T-helper 2 cell treated with Interferon-gamma antibody and Interleukin-4, amounts not matched to agents 100 ng/mL and 5 ng/mL, for 36 hours (primary cell): ENCODE results near the gene EMX1. TPM values are rescaled to one million over a fixed set of nuclear protein-coding genes. Genes with fewer than 3 reads are reported as not detected.

ENCODE experiments used
- intact Hi-C: fragments of 100-400 bp; cut with micrococcal nuclease; formaldehyde crosslinking; loops from one replicate; pipeline ENCODE4 v1.15.1; 2023
- total RNA-seq: library from RNA; stranded (reverse); gene quantifications from 2 replicates; pipeline ENCODE4 v1.2.3, GENCODE V29; 2022

EMX1 gene
- total RNA-seq, 1 donor from 2014 or later: not detected

DNA sequence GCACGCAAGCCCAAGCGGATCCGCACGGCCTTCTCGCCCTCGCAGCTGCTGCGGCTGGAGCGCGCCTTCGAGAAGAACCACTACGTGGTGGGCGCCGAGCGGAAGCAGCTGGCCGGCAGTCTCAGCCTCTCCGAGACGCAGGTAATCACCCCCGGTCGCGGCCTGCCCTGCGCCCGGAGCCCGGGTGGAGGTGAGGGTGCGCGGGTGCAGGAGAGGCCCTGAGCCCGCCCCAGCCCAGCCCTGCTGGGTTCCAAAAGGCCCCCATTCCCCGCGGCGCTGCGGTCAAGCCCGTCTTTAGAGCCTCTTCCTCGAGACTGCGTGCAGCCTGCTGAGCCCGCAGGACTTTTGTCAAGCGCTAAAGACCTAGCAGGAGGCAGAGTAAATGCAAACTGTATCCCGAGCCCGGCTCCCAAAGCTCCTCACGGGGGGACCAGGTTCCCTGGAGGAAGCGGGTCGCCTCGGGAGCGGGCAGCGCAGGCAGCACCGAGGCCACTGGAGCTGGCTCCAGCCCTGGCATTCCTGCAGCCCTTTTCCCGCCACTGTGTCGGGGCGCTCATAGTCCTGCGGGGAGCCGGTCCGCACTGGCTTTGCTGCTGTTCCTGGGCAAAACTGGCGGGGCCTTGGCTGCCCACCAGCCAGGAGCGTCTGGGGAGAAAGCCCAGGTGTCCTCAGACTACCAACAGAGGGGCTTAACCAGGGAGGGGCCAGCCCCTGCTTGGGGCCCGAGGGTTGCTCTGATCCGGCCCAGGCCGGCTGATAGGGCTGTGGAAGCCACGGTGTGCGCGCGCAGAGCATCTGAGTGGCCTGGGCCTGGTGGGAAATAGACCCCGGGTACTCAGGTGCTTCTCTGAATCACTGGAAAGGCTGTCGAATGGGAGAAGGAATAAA, 7.3 kb downstream of the EMX1 start:
- intact Hi-C loops: no loop called here

DNA sequence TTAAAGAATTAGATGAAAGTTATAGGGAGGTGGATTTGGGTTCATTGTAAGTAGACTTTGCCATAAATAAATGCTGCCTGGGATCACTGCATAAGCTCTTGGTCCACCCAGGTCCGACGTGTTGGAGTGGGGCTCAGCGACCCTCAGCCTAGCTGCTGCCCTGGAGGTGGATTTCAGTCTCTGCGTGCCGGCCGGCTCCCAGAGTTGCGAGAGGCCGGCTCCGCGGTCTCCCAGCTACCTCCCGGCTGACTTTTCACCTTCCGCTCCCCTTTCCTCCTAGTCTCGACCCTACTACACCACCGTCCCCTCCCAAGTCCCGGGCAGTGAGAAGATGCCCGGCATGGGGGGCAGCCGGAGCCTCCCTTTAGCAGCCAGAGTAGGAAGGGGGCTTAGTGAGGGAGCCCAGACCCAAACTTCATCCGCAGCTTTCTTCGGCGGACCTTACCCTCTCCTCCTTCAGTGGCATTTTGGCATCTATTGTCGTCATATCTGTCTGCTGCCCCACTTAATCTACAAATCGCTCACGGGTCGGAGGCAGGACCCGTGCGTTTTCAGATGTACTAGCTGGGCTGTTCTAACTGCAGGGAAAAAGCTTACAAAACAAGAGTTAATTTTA, 8.1 kb downstream of the EMX1 start:
- intact Hi-C loops: no loop called here

- intact Hi-C loops: no loop called here
These were observed 9.0 kb downstream of the EMX1 start for GRCh38 chr2:72926368-72926767.

DNA sequence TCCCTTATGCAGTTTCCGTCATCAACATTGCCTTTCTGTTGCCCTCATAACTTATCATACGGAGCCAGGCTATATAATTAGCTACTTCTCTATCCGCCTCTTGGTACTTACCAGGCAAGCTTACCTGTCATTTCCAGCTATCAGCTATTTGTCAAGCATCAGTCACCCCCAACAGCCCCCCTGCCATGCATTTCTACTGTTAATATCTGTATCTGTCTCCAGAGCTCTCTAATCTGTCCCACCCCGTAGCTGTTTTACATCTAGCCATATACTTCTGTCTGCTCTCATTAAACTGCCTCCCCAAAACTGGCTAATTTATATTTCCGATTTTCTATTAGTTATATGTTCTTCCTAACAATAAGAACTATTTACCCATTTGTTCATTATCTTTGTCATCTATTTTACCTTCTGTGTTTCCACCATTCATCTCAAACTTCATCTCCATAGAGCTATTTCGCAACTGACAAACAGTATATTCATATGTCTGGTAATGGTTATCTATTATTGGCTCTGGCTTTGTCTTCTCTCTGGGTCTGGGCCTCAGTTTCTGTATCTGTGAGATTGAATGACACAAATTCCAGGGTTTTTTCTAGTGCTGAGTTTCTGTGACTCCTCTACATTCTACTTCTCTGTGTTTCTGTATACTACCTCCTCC, 9.6 kb downstream of the EMX1 start:
- intact Hi-C loops: no loop called here

GRCh38 chr2:72927619-72928550, 10.6 kb downstream of the EMX1 start:
- intact Hi-C loops: no loop called here

- intact Hi-C loops: no loop called here
These were observed 11.7 kb downstream of the EMX1 start for GRCh38 chr2:72929010-72929409.

DNA sequence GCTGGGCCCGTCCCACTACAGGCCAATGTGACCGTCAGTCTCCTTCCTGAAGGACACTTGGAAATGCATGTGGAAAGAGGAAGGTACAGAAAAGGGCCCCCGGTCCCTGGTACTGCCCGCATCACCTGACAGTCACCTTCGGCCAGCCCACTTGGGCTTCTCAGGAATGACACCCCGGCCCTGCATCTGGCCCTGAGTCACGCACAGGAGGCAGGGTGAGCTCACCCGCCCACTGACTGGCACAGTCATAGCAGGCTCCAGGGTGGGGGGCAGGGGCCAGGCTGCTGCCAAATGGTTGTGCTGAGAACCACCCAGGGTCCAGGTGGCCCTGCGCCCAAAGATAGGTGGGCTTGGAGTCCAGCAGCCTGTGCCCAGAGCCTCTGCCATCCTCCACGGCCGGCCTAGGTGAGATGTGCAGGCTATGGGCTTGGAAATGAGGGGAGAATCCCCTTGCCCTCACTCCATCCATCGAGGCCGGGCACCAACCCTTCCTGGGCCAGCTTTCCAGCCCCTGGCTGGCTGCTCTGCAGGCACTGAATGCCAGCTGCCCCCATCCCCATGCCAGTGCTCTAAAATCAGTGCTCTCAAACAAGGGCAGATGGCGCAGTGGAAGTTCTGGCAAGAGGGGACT, 14.1 kb downstream of the EMX1 start:
- intact Hi-C loops: no loop called here

- intact Hi-C loops: no loop called here
These were observed 14.9 kb downstream of the EMX1 start for GRCh38 chr2:72932045-72932740.

DNA sequence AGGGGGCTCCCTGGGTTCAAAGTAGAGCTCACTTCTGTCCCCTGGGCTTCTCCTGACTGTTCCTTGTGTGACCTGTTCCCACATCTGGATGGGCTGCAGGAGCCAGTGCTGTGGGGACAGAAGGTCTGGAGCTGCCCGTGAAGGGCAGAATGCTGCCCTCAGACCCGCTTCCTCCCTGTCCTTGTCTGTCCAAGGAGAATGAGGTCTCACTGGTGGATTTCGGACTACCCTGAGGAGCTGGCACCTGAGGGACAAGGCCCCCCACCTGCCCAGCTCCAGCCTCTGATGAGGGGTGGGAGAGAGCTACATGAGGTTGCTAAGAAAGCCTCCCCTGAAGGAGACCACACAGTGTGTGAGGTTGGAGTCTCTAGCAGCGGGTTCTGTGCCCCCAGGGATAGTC, 15.5 kb downstream of the EMX1 start:
- intact Hi-C loops: no loop called here

- intact Hi-C loops: no loop called here
These were observed 15.9 kb downstream of the EMX1 start for GRCh38 chr2:72933207-72933606.

DNA sequence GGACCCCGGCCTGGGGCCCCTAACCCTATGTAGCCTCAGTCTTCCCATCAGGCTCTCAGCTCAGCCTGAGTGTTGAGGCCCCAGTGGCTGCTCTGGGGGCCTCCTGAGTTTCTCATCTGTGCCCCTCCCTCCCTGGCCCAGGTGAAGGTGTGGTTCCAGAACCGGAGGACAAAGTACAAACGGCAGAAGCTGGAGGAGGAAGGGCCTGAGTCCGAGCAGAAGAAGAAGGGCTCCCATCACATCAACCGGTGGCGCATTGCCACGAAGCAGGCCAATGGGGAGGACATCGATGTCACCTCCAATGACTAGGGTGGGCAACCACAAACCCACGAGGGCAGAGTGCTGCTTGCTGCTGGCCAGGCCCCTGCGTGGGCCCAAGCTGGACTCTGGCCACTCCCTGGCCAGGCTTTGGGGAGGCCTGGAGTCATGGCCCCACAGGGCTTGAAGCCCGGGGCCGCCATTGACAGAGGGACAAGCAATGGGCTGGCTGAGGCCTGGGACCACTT, 16.4 kb downstream of the EMX1 start:
- intact Hi-C loops: no loop called here

- intact Hi-C loops: no loop called here
These were observed 17.6 kb downstream of the EMX1 start for GRCh38 chr2:72934683-72935610.

GRCh38 chr2:72935611-72935957, 18.3 kb downstream of the EMX1 start:
- intact Hi-C loops: no loop called here

DNA sequence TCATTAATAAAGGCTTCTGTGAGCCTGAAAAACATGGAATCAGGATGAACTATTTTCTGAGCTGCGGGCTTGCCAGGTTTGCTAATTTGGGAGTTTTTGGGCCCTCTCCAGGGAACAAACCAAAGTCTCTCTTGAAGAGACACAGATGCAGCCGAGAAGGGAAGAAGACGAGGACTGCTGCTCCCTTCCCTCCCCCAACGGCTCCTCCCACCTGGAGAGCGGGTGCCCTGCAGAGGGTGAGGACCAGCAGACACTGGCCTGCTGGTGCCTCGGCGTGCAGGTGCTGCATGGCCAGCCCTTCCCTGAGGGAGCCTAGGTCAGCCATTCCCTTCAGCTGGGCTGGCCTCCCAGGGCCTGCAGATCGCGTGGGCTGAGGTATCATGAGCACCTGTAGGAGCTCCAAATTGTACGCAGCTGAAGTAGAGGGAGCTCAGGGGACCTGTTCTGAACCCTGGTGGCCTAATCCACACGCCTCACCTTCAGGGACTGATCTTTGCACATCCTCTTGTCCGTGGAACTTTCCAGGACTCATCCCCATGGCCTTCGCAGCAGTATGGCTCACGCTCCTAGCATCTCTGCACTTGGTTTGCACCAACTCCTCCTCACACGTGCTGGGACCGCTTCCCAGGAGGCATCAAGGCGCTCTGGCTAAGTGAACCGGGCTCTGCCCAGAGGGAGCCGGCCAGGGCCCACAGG, 19.5 kb downstream of the EMX1 start:
- intact Hi-C loops: no loop called here

DNA sequence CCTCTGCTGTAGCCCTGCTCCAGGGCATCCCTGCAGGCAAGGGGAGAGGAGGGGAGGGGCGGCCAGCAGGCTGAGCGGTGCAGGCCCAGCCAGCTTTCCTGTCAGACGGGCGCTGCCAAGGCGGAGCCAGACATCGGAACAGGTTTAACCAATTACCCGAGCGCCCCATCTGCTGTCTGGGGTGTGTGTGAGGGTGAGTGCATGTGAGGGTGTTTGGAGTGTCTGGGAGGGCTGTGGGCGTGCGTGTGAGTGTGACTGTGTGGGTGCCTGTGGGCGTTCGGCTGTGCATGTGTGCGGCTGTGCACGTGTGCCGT, 20.0 kb downstream of the EMX1 start:
- intact Hi-C loops: no loop called here

DNA sequence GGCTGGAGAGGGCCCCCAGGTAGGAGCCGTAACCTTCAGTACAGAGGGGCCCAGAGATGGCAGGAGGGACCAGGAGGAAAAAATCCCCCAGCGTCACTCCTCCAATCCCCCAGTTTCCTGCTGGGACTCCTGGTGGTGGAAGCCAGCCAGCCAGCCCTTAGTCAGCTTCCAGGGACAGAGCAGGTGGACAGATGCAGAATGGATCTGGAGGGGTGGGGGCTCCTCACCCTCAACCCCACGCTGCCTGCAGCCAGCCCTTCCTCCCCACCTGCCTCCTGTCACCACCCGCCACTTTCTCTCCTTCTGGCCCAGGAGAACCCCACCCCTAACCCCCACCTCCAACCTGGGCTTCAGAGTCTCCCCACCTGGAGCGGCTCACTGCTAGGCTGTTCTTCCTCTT, 21.1 kb downstream of the EMX1 start:
- intact Hi-C loops: no loop called here

DNA sequence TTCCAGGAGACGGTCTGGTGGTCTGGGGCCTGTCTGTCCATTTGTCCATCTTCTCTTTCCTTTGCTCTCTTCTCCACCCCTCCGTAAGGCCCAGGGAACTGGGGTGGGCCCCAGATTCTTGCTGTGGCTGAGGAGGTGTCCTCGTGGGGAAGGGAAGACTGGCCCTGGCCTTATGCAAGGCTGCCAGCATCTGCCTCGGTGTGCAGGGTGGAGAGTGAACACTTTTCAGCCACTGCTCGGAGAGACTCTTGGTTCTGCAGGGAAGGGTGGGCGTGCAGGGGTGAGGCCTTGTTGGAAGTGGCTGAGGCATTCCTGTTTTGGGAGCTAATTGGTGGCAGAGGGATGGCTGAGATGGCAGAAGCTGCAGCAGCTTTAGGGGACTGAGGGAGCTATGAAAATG, 23.0 kb downstream of the EMX1 start:
- intact Hi-C loops: no loop called here

- intact Hi-C loops: no loop called here
These were observed 23.5 kb downstream of the EMX1 start for GRCh38 chr2:72940786-72941185.

GRCh38 chr2:72942293-72942692, 25.0 kb downstream of the EMX1 start:
- intact Hi-C loops: no loop called here
